ENCODE results near the gene EPGN.

EPGN gene

GRCh38 chr4:74330295-74330750, 22.1 kb downstream of the EPGN start:
- peaks cover 0 to 13% (median 4%) of the 10 kb centered on the region in 4 experiments for H3K36me3 ChIP-seq (ENCODE audit: control insufficient read depth in 4 of 4, insufficient read depth in 4 of 4, low read length in 3 of 4)
- H3K4me3 ChIP-seq (ENCODE audit: control insufficient read depth in 1 of 7, extremely low read depth in 1 of 7, insufficient read depth in 4 of 7, low read depth in 2 of 7, low read length in 6 of 7): peak overlapping the region in 5 of 7 experiments; percentile 54 to 88 (median 69)
- peaks cover 0 to 10% (median 3%) of the 10 kb centered on the region in 5 experiments for H3K9me3 ChIP-seq (ENCODE audit: control extremely low read depth in 1 of 5, control insufficient read depth in 4 of 5, insufficient read depth in 2 of 5, low read depth in 1 of 5, low read length in 4 of 5)
- no peaks in the 10 kb centered on the region for H3K27me3 ChIP-seq (replicated peaks in 2 of 5; ENCODE audit: control insufficient read depth in 4 of 5, insufficient read depth in 5 of 5, low read length in 4 of 5)
- peak overlapping the region; percentile 90 to 95 for H3K27ac ChIP-seq (ENCODE audit: insufficient read depth in 1 of 2, low read depth in 1 of 2, low read length in 2 of 2, poor library complexity in 1 of 2, severe bottlenecking in 2 of 2)
- H3K4me1 ChIP-seq (ENCODE audit: control extremely low read depth in 1 of 4, control insufficient read depth in 4 of 4, insufficient read depth in 4 of 4, low read length in 3 of 4): peaks cover 5 to 50% (median 12%) of the 10 kb centered on the region in 4 experiments
- DNase-seq: peak; percentile 82 to 96 (median 92)
- POLR2A ChIA-PET: interaction anchor here (1.1 kb wide), 1 partner anchor 34 kb away, joined by 3 read pairs; the partner anchor contains the start of gene EREG
- 8% methylated on average over 5 of the region's 9 CpGs for WGBS (ENCODE audit: insufficient coverage)
- CTCF ChIA-PET: interaction anchor here (1.4 to 1.5 kb wide), 3 partner anchors 10 to 295 kb away, joined by 3 to 6 read pairs (median 6); no protein-coding TSS in a partner anchor

- H3K27ac ChIP-seq (ENCODE audit: insufficient read depth in 1 of 2, low read depth in 1 of 2, low read length in 2 of 2, poor library complexity in 1 of 2, severe bottlenecking in 2 of 2): peak overlapping the region; percentile 90 to 95
- WGBS (ENCODE audit: insufficient coverage): no CpG with 5 or more reads among the region's 2 CpGs
- no peak for DNase-seq
- H3K4me1 ChIP-seq (ENCODE audit: control extremely low read depth in 1 of 4, control insufficient read depth in 4 of 4, insufficient read depth in 4 of 4, low read length in 3 of 4): peaks cover 5 to 50% (median 12%) of the 10 kb centered on the region in 4 experiments
- CTCF ChIA-PET: interaction anchor here (1.7 kb wide), 1 partner anchor 34 kb away, joined by 5 read pairs; the partner anchor contains the start of gene EREG
- POLR2A ChIA-PET: no interaction called here
- H3K4me3 ChIP-seq (ENCODE audit: control insufficient read depth in 1 of 7, extremely low read depth in 1 of 7, insufficient read depth in 4 of 7, low read depth in 2 of 7, low read length in 6 of 7): peak overlapping the region in 2 of 7 experiments; percentile 38 to 88
- peaks cover 0 to 10% (median 3%) of the 10 kb centered on the region in 5 experiments for H3K9me3 ChIP-seq (ENCODE audit: control extremely low read depth in 1 of 5, control insufficient read depth in 4 of 5, insufficient read depth in 2 of 5, low read depth in 1 of 5, low read length in 4 of 5)
- no peaks in the 10 kb centered on the region for H3K27me3 ChIP-seq (replicated peaks in 2 of 5; ENCODE audit: control insufficient read depth in 4 of 5, insufficient read depth in 5 of 5, low read length in 4 of 5)
- peaks cover 0 to 13% (median 4%) of the 10 kb centered on the region in 4 experiments for H3K36me3 ChIP-seq (ENCODE audit: control insufficient read depth in 4 of 4, insufficient read depth in 4 of 4, low read length in 3 of 4)
These were observed 23.0 kb downstream of the EPGN start for GRCh38 chr4:74331252-74331651.

GRCh38 chr4:74331944-74332343, 23.7 kb downstream of the EPGN start:
- no peak for DNase-seq
- peaks cover 0 to 13% (median 4%) of the 10 kb centered on the region in 4 experiments for H3K36me3 ChIP-seq (ENCODE audit: control insufficient read depth in 4 of 4, insufficient read depth in 4 of 4, low read length in 3 of 4)
- H3K4me3 ChIP-seq (ENCODE audit: control insufficient read depth in 1 of 7, extremely low read depth in 1 of 7, insufficient read depth in 4 of 7, low read depth in 2 of 7, low read length in 6 of 7): no peak overlapping the region
- ChIA-PET CTCF (interaction anchor here (1.0 to 1.7 kb wide), 2 partner anchors 11 to 33 kb away, joined by 5 to 11 read pairs; partner anchors contain the start of gene EREG), POLR2A (no interaction called here)
- H3K27me3 ChIP-seq (replicated peaks in 2 of 5; ENCODE audit: control insufficient read depth in 4 of 5, insufficient read depth in 5 of 5, low read length in 4 of 5): no peaks in the 10 kb centered on the region
- peak overlapping the region in 1 of 2 experiments; percentile 95 for H3K27ac ChIP-seq (ENCODE audit: insufficient read depth in 1 of 2, low read depth in 1 of 2, low read length in 2 of 2, poor library complexity in 1 of 2, severe bottlenecking in 2 of 2)
- H3K4me1 ChIP-seq (ENCODE audit: control extremely low read depth in 1 of 4, control insufficient read depth in 4 of 4, insufficient read depth in 4 of 4, low read length in 3 of 4): peaks cover 5 to 43% (median 11%) of the 10 kb centered on the region in 4 experiments
- H3K9me3 ChIP-seq (ENCODE audit: control extremely low read depth in 1 of 5, control insufficient read depth in 4 of 5, insufficient read depth in 2 of 5, low read depth in 1 of 5, low read length in 4 of 5): peaks cover 0 to 10% (median 3%) of the 10 kb centered on the region in 5 experiments

- POLR2A ChIA-PET: no interaction called here
- WGBS (ENCODE audit: insufficient coverage): 100% methylated on average over 7 of the region's 7 CpGs
- peaks cover 0 to 6% (median 3%) of the 10 kb centered on the region in 5 experiments for H3K9me3 ChIP-seq (ENCODE audit: control extremely low read depth in 1 of 5, control insufficient read depth in 4 of 5, insufficient read depth in 2 of 5, low read depth in 1 of 5, low read length in 4 of 5)
- CTCF ChIA-PET: interaction anchor here (1.5 to 6.3 kb wide), 2 partner anchors 13 to 14 kb away, joined by 3 to 18 read pairs; no protein-coding TSS in a partner anchor
- H3K36me3 ChIP-seq (ENCODE audit: control insufficient read depth in 4 of 4, insufficient read depth in 4 of 4, low read length in 3 of 4): peaks cover 0 to 10% (median 3%) of the 10 kb centered on the region in 4 experiments
- no peaks in the 10 kb centered on the region for H3K27me3 ChIP-seq (replicated peaks in 2 of 5; ENCODE audit: control insufficient read depth in 4 of 5, insufficient read depth in 5 of 5, low read length in 4 of 5)
- peaks cover 5 to 38% (median 6%) of the 10 kb centered on the region in 4 experiments for H3K4me1 ChIP-seq (ENCODE audit: control extremely low read depth in 1 of 4, control insufficient read depth in 4 of 4, insufficient read depth in 4 of 4, low read length in 3 of 4)
- no peak overlapping the region for H3K27ac ChIP-seq (ENCODE audit: insufficient read depth in 1 of 2, low read depth in 1 of 2, low read length in 2 of 2, poor library complexity in 1 of 2, severe bottlenecking in 2 of 2)
- DNase-seq: no peak
- H3K4me3 ChIP-seq (ENCODE audit: control insufficient read depth in 1 of 7, extremely low read depth in 1 of 7, insufficient read depth in 4 of 7, low read depth in 2 of 7, low read length in 6 of 7): no peak overlapping the region
These were observed 26.4 kb downstream of the EPGN start for GRCh38 chr4:74334636-74335035.

GRCh38 chr4:74335341-74336021, 27.2 kb downstream of the EPGN start:
- Histone ChIP-seq H3K9me3 (ENCODE audit: control extremely low read depth in 1 of 5, control insufficient read depth in 4 of 5, insufficient read depth in 2 of 5, low read depth in 1 of 5, low read length in 4 of 5) (peaks cover 0 to 6% (median 3%) of the 10 kb centered on the region in 5 experiments), H3K36me3 (ENCODE audit: control insufficient read depth in 4 of 4, insufficient read depth in 4 of 4, low read length in 3 of 4) (peaks cover 0 to 10% (median 3%) of the 10 kb centered on the region in 4 experiments), H3K27ac (ENCODE audit: insufficient read depth in 1 of 2, low read depth in 1 of 2, low read length in 2 of 2, poor library complexity in 1 of 2, severe bottlenecking in 2 of 2) (no peak overlapping the region), H3K27me3 (replicated peaks in 2 of 5; ENCODE audit: control insufficient read depth in 4 of 5, insufficient read depth in 5 of 5, low read length in 4 of 5) (no peaks in the 10 kb centered on the region), H3K4me1 (ENCODE audit: control extremely low read depth in 1 of 4, control insufficient read depth in 4 of 4, insufficient read depth in 4 of 4, low read length in 3 of 4) (peaks cover 3 to 34% (median 6%) of the 10 kb centered on the region in 4 experiments), H3K4me3 (ENCODE audit: control insufficient read depth in 1 of 7, extremely low read depth in 1 of 7, insufficient read depth in 4 of 7, low read depth in 2 of 7, low read length in 6 of 7) (no peak overlapping the region)
- 33% methylated on average over 4 of the region's 5 CpGs for WGBS (ENCODE audit: insufficient coverage)
- POLR2A ChIA-PET: interaction anchor here (0.6 kb wide), 1 partner anchor 150 kb away, joined by 3 read pairs; no protein-coding TSS in a partner anchor
- CTCF ChIA-PET: interaction anchor here (1.5 to 6.3 kb wide), 2 partner anchors 12 to 15 kb away, joined by 3 to 18 read pairs; no protein-coding TSS in a partner anchor
- DNase-seq: no peak

- no peaks in the 10 kb centered on the region for H3K27me3 ChIP-seq (replicated peaks in 2 of 5; ENCODE audit: control insufficient read depth in 4 of 5, insufficient read depth in 5 of 5, low read length in 4 of 5)
- H3K36me3 ChIP-seq (ENCODE audit: control insufficient read depth in 4 of 4, insufficient read depth in 4 of 4, low read length in 3 of 4): peaks cover 0 to 25% (median 8%) of the 10 kb centered on the region in 4 experiments
- peak overlapping the region in 1 of 7 experiments; percentile 10 for H3K4me3 ChIP-seq (ENCODE audit: control insufficient read depth in 1 of 7, extremely low read depth in 1 of 7, insufficient read depth in 4 of 7, low read depth in 2 of 7, low read length in 6 of 7)
- POLR2A ChIA-PET: no interaction called here
- DNase-seq: peak; percentile 69 to 90 (median 86)
- CTCF ChIA-PET: interaction anchor here (2.4 to 6.3 kb wide), 2 partner anchors 9 to 19 kb away, joined by 15 to 18 read pairs; no protein-coding TSS in a partner anchor
- H3K9me3 ChIP-seq (ENCODE audit: control extremely low read depth in 1 of 5, control insufficient read depth in 4 of 5, insufficient read depth in 2 of 5, low read depth in 1 of 5, low read length in 4 of 5): peaks cover 2 to 26% (median 14%) of the 10 kb centered on the region in 5 experiments
- H3K27ac ChIP-seq (ENCODE audit: insufficient read depth in 1 of 2, low read depth in 1 of 2, low read length in 2 of 2, poor library complexity in 1 of 2, severe bottlenecking in 2 of 2): peak overlapping the region; percentile 36 to 59
- no CpG with 5 or more reads among the region's 4 CpGs for WGBS (ENCODE audit: insufficient coverage)
- peaks cover 0 to 16% (median 0%) of the 10 kb centered on the region in 4 experiments for H3K4me1 ChIP-seq (ENCODE audit: control extremely low read depth in 1 of 4, control insufficient read depth in 4 of 4, insufficient read depth in 4 of 4, low read length in 3 of 4)
These were observed 30.6 kb downstream of the EPGN start for GRCh38 chr4:74338792-74339333.

Data from common myeloid progenitor, CD34-positive (primary cell).